Cerebellar cortex (tissue), 1 donor: Measurements from ENCODE around the gene TCTA.
"Not testable (repeated sequence)": the region's sequence is repeated elsewhere in the genome, so short reads cannot be mapped to it uniquely, and the experiment has no call there.

Source experiments
- DNase-seq: peaks from one replicate; pipeline ENCODE4 v3.0.0-alpha.2; 2015; ENCODE audit warnings: low spot score

Gene TCTA, protein sequence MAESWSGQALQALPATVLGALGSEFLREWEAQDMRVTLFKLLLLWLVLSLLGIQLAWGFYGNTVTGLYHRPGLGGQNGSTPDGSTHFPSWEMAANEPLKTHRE

GRCh38 chr3:49411968-49412631 is at the start of gene TCTA, which contains the start of gene RHOA:
TCTA (plus strand) TSS chr3:49412423; CDS start chr3:49412427, 4 bp downstream.
RHOA (minus strand) TSS chr3:49411976; CDS start chr3:49375589, 36,387 bp downstream.
- DNase-seq: peak; percentile 100

DNA sequence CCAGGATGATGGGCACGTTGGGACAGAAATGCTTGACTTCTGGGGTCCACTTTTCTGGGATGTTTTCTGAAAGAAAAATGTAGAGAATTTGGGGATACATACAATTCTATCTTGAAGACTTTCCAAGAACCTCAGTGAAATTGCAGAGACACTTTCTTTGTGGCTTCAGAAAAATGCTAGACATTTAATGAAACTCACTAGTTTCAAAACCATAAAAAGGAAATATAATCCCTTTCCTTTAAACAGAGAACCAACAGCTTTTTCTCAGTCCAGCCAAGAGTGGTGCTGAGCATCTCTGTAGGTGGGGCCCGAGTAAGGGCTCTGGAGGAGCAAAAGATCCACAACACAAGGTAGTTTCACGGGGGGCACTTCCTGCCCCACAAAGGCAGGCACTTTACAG is 49.7 kb upstream of the TCTA start:
- DNase-seq: no peak

DNA sequence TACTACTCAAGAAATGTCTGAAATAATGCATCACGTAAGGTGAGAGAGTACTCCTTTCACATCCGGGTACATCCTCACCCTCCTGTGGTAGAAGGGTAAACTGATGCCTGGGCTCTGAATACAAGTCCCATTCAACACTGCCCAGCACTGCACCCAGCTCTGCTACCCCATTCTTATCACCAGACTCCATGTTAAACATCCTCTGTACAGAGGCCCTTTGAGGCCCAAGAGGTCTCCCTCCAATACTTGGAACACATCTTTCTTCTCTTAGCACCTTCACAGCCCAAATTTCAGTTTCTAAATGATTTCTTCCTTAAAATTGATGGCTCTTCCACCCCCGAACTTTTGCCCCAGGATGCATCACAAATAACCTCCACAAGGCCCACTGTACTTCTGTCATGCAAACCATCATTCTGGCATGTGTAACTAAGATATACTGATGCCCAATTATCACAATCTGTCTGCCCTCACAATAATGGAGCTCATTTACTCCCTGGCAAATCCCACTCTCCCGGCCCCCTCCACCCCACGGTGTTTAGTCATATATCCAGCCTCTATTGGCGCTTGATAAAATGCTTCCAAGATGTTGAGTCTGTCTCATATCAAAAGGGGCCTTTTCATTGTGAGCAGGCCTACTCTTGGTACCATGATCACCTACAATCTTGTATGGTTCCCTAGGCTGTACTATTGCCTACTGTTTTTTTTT is 41.5 kb upstream of the TCTA start:
- no peak for DNase-seq

DNA sequence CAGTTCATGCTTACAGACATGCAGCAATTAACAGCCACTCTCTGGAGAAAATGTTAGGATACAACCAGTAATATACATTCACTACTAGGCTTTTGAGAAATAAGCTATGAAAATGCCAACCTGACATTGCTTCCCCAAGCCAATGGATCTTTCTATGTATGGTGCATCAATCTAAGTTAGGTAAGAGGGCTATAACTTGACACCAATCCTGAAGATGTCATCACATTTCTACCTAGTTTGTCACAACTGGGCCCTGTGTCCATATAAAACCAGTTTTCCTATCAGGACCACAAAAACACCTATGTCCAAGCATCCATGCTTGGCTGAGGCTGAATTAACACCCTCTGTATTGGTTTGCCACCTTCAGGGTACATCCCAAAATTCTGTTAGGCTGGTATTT is 40.3 kb upstream of the TCTA start:
- DNase-seq: no peak

DNA sequence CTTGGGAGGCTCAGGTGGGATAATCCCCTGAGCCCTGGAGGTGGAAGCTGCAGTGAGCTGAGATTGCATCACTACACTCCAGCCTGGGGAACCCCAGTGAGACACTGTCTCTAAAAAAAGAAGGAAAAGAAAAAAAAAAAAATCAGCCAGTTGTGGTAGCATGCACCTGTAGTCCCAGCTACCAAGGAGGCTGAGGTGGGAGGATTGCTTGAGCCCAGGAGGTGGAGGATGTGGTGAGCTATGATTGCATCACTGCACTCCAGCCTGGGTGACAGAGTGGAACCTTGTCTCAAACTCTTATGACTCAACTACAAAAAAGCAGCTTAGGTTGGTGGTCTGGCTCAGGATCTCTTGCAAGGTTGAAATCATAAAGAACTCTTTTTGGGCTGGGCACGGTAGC is 34.7 kb upstream of the TCTA start:
- DNase-seq: no peak

DNA sequence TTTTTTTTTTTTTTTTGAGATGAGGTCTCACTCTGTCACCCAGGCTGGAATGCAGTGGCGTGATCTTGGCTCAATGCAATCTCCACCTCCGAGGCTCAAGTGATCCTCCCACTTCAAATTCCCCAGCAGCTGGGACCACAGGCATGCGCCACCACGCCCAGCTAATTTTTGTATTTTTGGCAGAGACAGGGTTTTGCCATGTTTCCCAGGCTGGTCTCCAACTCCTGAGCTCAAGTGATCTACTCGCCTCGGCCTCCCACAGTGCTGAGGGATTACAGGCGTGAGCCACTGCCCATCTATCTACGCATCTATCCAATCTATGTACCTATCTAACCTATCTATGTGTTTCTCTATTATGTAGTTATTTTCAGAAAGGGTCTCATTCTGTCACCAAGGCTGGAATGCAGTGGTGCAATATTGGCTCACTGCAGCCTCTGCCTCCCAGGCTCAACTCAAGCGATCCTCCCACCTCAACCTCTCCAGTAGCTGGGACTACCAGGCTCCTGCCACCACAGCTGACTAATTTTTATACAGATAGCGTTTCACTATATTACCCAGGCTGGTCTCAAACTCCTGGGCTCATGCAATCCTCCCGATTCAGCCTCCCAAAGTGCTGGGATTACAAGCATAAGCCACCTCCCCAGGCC is 33.9 kb upstream of the TCTA start:
- DNase-seq: peak; percentile 21

DNA sequence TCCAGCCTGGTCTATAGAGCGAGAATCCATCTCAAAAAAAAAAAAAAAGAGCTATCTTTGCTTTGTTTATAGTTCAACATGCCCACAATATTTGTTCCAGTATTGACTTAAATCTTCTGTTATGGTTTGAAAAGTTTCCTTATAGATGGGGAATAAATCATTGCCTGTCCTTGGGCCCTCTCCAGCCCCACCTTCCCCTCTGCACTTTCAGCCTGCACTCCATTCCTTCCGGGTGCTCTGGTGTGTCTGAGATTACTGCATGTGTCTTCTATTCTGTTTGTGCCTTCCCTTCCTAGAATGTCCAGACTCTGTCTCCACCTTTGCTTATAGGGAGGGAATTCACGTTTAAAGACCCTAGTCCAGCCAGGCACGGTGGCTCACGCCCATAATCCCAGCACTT is 28.8 kb upstream of the TCTA start:
- DNase-seq: no peak

DNA sequence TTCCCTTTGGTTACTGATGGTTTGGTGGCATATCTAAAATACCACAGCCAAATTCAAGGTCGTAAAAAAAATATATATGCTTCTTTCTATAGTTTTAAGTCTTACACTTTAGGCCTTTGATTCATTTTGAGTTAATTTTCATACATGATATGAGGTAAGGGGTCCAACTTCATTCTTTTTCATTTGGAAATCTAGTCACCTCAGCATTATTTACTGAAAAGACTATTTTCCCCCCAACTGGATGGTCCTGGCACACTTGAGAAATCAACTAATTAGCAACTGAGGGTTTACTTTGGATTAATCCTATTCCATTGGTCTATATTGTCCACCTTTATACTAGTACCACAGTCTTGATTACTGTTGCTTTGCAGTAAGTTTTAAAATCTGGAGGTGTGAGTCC is 26.6 kb upstream of the TCTA start:
- DNase-seq: no peak

DNA sequence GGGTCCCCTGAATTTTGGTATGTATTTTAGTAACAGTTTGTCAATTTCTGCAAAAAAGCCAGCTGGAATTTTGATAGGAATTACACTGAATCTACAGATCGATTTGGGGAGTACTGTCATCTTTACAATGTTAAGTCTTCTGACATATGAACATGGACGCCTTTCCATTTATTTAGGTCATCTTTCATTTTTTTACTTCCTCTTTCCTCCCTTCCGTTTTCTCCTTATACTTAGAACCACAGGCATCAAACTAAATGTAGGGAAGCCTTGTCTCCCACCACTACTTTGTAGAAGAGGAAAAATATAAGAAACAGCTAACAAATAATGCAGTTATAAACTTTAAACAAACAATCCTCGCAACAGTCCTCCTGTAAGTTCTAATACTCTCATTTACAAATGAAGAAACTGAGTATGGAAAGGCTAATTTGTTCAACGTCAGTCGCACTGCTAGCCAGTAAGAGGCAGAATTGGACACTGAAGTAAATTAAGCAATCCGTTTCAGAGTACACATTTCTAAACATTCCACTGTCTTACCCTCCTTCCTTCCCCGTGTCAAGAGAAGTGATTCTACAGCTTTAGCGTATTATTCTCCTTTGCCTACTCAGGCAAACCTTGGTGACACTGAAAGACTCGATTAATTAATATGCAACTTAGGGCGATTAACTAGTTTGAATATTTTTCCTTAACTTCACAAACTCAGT is 26.0 kb upstream of the TCTA start:
- no peak for DNase-seq

GRCh38 chr3:49387721-49388120 is 24.5 kb upstream of the TCTA start:
- DNase-seq: no peak

GRCh38 chr3:49388289-49388820 is 23.9 kb upstream of the TCTA start:
- no peak for DNase-seq

DNA sequence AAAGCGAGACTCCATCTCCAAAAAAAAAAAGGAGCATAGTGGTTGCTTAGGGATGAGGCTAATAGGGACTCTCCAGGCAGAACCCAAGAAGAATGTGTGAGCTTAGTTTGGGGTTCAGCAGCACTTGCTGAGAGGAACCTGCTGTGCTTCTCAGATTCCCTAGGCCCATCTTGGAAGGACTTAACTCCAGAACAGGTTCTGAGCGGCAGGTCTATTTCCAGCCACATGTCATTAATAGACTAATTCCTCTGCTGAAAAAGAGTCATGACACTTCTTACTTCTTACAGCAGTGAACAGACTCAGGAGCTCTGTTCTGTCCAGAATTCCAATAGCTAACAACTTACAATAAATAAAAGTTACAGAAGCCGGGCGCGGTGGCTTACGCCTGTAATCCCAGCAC is 22.9 kb upstream of the TCTA start:
- no peak for DNase-seq

- not testable (repeated sequence) for DNase-seq
These were observed 20.9 kb upstream of the TCTA start for GRCh38 chr3:49391310-49391709.

- DNase-seq: peak; percentile 75
These were observed 14.8 kb upstream of the TCTA start for GRCh38 chr3:49397470-49397869.

DNA sequence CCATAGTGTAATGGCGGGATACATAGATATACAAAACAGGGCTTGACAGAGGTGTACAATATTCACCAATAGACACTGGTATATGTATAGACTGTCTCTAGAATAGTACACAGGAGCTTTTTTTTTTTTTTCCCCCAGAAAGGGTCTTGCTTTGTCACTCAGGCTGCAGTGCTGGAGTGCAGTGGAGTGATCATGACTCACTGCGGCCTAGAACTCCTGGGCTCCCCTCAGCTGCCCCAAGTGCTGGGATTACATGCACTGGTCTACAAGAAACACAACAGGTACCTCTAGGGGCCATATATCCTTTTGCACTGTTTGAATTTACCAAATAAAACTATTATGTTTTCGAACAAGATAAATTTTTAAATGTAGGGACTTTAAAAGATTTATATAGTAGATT is 12.8 kb upstream of the TCTA start:
- no peak for DNase-seq

DNA sequence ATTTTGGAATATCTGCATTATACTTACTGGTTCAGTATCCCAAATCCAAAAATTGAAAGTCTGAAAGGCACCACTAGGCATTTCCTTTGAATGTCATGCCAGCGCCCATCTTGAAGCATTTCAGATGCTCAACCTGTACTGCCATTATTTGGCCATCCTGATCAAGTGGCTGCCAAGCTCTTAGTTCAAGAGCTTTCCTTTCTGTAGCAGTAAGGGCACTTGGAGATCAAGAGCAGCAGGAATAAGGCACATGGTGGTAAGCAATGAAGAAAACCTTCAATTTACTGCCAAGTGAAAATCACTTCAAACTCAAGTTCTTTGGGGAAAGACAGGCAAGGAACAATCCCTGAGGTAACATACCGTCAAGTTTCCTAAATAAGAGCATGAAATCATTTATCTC is 10.5 kb upstream of the TCTA start:
- DNase-seq: no peak

GRCh38 chr3:49403891-49404290 is 8.3 kb upstream of the TCTA start:
- DNase-seq: no peak

DNA sequence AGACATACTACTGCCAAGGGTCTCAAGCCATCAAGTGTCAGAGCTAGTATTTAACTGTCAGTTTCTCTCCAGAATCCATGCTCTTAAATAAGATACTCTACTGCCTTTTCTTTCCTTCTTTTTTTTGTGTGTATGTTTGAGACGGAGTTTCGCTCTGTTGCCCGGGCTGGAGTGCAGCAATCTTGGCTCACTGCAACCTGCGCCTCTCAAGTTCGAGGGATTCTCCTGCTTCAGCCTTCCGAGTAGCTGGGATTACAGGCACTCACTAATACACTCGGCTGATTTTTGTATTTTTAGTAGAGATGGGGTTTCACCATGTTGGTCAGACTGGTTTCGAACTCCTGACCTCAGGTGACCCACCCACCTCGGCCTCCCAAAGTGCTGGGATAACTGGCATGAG is 6.7 kb upstream of the TCTA start:
- not testable (repeated sequence) for DNase-seq

DNA sequence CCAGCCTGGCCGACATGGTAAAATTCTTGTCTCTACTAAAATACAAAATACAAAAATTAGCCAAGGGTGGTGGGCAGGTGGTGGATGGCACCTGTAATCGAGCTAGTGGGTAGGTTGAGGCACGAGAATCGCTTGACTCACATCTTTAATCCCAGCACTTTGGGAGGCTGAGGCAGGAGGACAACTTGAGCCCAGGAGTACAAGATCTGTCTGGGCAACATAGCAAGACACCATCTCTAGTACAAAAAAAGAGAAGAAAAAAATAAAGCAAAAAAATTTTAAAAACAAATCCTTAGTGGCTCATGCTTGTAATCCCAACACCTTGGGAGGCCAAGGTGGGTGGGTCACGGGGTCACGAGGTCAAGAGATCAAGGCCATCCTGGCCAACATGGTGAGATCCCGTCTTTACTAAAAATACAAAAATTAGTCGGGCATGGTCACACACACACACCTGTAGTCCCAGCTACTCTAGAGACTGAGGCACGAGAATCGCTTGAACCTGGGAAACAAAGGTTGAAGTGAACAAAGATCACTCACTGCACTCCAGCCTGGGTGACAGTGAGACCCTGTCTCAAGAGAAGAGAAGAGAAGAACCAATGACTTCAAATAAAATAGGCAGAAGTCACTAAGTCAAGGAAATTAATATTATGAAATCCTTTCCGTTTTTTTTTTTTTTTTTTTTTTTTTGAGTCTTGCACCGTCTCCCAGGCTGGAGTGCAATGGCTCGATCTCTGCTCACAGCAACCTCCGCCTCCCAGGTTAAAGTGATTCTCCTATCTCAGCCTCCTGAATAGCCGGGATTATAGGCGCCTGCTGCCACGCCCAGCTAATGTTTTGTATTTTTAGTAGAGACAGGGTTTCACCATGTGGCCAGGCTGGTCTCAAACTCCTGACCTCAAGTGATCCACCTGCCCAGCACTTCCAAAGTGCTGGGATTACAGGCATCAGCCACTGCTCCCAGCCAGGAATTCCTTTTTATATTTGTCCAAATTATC is 5.4 kb upstream of the TCTA start:
- no peak for DNase-seq

DNA sequence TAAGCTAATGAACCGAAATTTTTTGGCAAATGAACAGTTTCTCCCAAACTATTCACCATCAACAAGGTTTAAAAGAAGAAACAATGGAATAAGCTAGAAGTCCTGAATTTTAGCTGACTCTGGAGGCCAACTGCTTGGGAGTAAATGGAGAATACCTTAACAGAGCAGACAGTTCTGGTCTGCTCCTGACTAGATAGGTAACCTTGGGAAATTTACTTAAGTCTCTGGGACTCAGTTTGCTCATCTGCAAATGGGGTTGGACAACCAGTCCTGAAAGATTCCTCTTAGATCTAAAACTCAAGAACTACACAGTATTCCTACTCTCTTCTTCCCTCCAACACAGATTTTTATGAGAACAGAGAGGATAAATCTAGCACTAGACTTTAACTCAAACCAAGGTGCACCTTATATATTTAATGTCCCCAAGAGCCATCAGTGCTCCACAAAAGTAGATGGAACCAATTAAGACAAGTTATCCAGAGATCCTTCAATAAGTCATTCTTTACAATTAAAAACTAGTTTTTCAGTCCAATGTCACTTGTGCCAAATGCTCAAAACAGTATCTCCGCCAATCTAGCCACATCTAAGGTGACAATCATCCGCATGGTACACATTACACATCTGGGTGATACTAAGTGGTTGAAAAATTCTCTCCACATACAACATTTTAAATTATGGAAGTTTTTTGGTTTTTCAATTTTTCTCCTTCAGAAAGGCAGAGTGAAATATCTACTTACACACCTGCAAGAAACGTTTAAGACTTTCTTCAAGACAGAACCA is 2.0 kb upstream of the TCTA start:
- no peak for DNase-seq
